Measurements from ENCODE around the gene PRKAR2A.

The PRKAR2A gene

GRCh38 chr3:48881006-48881405 lies 33.3 kb upstream of the PRKAR2A start:
- no peak for DNase-seq (ENCODE audit: low read depth)
- no peak for TF ChIP-seq CTCF (IDR thresholded peaks at IDR 0.05; ENCODE audit: low read depth, low read length, missing control alignments)
- H3K4me3 ChIP-seq (ENCODE audit: low read depth, low read length): no peak overlapping the region

GRCh38 chr3:48879994-48880377 lies 32.3 kb upstream of the PRKAR2A start:
- no peak for TF ChIP-seq CTCF (IDR thresholded peaks at IDR 0.05; ENCODE audit: low read depth, low read length, missing control alignments)
- no peak for DNase-seq (ENCODE audit: low read depth)
- H3K4me3 ChIP-seq (ENCODE audit: low read depth, low read length): no peak overlapping the region

- no peak overlapping the region for H3K4me3 ChIP-seq (ENCODE audit: low read depth, low read length)
- no peak for DNase-seq (ENCODE audit: low read depth)
- TF ChIP-seq CTCF (IDR thresholded peaks at IDR 0.05; ENCODE audit: low read depth, low read length, missing control alignments): no peak
Measured at GRCh38 chr3:48879307-48879993, 31.8 kb upstream of the PRKAR2A start.

GRCh38 chr3:48877671-48878070 lies 30.0 kb upstream of the PRKAR2A start:
- H3K4me3 ChIP-seq (ENCODE audit: low read depth, low read length): no peak overlapping the region
- TF ChIP-seq CTCF (IDR thresholded peaks at IDR 0.05; ENCODE audit: low read depth, low read length, missing control alignments): no peak
- DNase-seq (ENCODE audit: low read depth): no peak

GRCh38 chr3:48863122-48863521 lies 15.4 kb upstream of the PRKAR2A start:
- no peak for TF ChIP-seq CTCF (IDR thresholded peaks at IDR 0.05; ENCODE audit: low read depth, low read length, missing control alignments)
- no peak overlapping the region for H3K4me3 ChIP-seq (ENCODE audit: low read depth, low read length)
- no peak for DNase-seq (ENCODE audit: low read depth)

- no peak for TF ChIP-seq CTCF (IDR thresholded peaks at IDR 0.05; ENCODE audit: low read depth, low read length, missing control alignments)
- H3K4me3 ChIP-seq (ENCODE audit: low read depth, low read length): no peak overlapping the region
- DNase-seq (ENCODE audit: low read depth): no peak
Measured at GRCh38 chr3:48859206-48859605, 11.5 kb upstream of the PRKAR2A start.

- TF ChIP-seq CTCF (IDR thresholded peaks at IDR 0.05; ENCODE audit: low read depth, low read length, missing control alignments): no peak
- H3K4me3 ChIP-seq (ENCODE audit: low read depth, low read length): no peak overlapping the region
- no peak for DNase-seq (ENCODE audit: low read depth)
Measured at GRCh38 chr3:48858709-48859108, 11.0 kb upstream of the PRKAR2A start.

All from GM12864 (cell line).